Measurements from ENCODE around the gene FAM76B. TPM values are rescaled to one million over a fixed set of nuclear protein-coding genes. Genes with fewer than 3 reads are reported as not detected.
"Not testable (repeated sequence)": the region's sequence is repeated elsewhere in the genome, so short reads cannot be mapped to it uniquely, and the experiment has no call there.

Gene FAM76B
- total RNA-seq, 4 donors from 2014 or later, result 14.8 to 33.8 (median 19.8) TPM

- intact Hi-C loops (cut with DNase I), result loop anchor here (10.0 kb wide), 1 partner anchor 593 kb away; no protein-coding TSS in a partner anchor
- no peak for TF ChIP-seq CTCF (IDR thresholded peaks at IDR 0.05)
- peak overlapping the region in 2 of 4 donors; percentile 15 to 40 for H3K27ac ChIP-seq
- no peaks in the 10 kb centered on the region for H3K9me3 ChIP-seq
- no peak for DNase-seq
- WGBS, 2 donors, result 13 to 44% methylated on average over 2 of the region's 2 CpGs
- H3K4me3 ChIP-seq, result no peak overlapping the region
- peaks cover 0 to 72% (median 4%) of the 10 kb centered on the region in 3 donors for H3K36me3 ChIP-seq
- no peaks in the 10 kb centered on the region for H3K27me3 ChIP-seq
- H3K4me1 ChIP-seq, result peaks cover 0 to 19% (median 0%) of the 10 kb centered on the region in 3 donors
These were observed 41.8 kb upstream of the FAM76B start for GRCh38 chr11:95831198-95831883.

- Histone ChIP-seq H3K4me1 (peaks cover 0 to 13% (median 0%) of the 10 kb centered on the region in 3 donors), H3K27ac (no peak overlapping the region), H3K27me3 (no peaks in the 10 kb centered on the region), H3K36me3 (peaks cover 4 to 66% (median 4%) of the 10 kb centered on the region in 3 donors), H3K9me3 (no peaks in the 10 kb centered on the region), H3K4me3 (no peak overlapping the region)
- 61 to 85% methylated on average over 1 of the region's 1 CpG for WGBS, 2 donors
- intact Hi-C loops (cut with DNase I), result loop anchor here (10.0 kb wide), 1 partner anchor 595 kb away; no protein-coding TSS in a partner anchor
- TF ChIP-seq CTCF (IDR thresholded peaks at IDR 0.05), result no peak
- no peak for TF ChIP-seq POLR2A (IDR thresholded peaks at IDR 0.05)
- no peak for DNase-seq
These were observed 40.1 kb upstream of the FAM76B start for GRCh38 chr11:95829580-95830259.

DNA sequence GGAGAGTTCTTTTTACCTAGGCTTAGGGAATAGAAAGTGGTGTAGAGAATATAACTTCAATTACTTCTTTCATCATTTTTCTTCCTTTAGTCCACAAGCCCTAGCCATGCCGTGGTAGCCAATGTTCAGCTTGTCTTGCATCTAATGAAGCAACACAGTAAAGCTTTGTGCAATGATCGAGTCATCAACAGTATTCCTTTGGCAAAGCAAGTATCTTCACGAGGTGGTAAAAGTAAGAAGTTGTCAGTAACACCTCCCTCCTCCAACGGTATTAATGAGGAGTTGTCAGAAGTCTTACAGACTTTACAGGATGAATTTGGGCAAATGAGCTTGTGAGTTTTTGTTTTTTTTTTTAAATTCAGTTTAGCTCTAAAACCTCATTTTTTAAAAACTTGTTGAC is 38.1 kb upstream of the FAM76B start:
- DNase-seq, result no peak
- TF ChIP-seq POLR2A (IDR thresholded peaks at IDR 0.05) (no peak), CTCF (IDR thresholded peaks at IDR 0.05) (no peak)
- Histone ChIP-seq H3K4me3 (no peak overlapping the region), H3K9me3 (no peaks in the 10 kb centered on the region), H3K27ac (no peak overlapping the region), H3K4me1 (peaks cover 0 to 13% (median 0%) of the 10 kb centered on the region in 3 donors), H3K27me3 (no peaks in the 10 kb centered on the region), H3K36me3 (peaks cover 0 to 63% (median 4%) of the 10 kb centered on the region in 3 donors)
- WGBS, 2 donors, result 51 to 82% methylated on average over 4 of the region's 4 CpGs
- intact Hi-C loops (cut with DNase I), result no loop called here

DNA sequence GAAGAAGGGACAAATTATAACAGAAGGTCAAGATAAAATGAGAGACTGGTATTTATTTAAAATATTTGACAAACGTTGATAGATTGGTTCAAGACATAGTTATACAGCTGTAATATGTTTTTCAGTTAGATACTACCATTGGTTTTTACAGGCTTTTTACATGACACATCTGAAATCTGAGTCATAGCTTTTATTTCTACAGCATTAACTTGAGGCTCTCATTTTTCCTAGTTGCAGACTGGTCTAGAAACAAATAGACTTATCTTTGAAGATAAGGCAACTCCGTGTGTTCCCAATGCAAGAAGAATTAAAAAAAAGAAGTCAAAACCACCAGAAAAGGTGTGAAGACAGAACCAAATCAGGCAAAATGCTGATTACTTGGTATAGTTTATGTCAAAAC is 32.1 kb upstream of the FAM76B start:
- intact Hi-C loops (cut with DNase I), result no loop called here
- TF ChIP-seq CTCF (IDR thresholded peaks at IDR 0.05), result no peak
- TF ChIP-seq POLR2A (IDR thresholded peaks at IDR 0.05), result no peak
- WGBS, 2 donors, result 75 to 83% methylated on average over 2 of the region's 2 CpGs
- DNase-seq, result no peak
- H3K27me3 ChIP-seq, result no peaks in the 10 kb centered on the region
- H3K27ac ChIP-seq, result no peak overlapping the region
- peaks cover 0 to 66% (median 4%) of the 10 kb centered on the region in 3 donors for H3K36me3 ChIP-seq
- H3K4me3 ChIP-seq, result no peak overlapping the region
- H3K4me1 ChIP-seq, result no peaks in the 10 kb centered on the region
- H3K9me3 ChIP-seq, result no peaks in the 10 kb centered on the region

DNA sequence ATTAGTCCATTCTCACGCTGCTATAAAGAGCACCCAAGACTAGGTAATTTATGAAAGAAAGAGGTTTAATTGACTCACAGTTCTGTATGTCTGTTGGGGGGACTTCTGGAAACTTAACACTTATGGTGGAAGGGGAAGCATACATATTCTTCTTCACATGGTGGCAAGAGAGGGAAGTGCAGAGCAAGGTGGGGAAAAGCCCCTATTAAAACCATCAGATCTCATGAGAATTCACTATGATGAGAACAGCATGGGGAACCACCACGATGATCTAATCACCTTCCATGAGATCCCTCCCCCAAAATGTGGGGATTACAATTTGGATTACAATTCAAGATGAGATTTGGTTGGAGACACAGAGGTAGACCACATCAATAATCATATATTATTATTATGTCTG is 26.5 kb upstream of the FAM76B start:
- H3K4me3 ChIP-seq, result no peak overlapping the region
- intact Hi-C loops (cut with DNase I), result no loop called here
- no peak for DNase-seq
- H3K4me1 ChIP-seq, result no peaks in the 10 kb centered on the region
- 92 to 100% methylated on average over 2 of the region's 2 CpGs for WGBS, 2 donors
- TF ChIP-seq POLR2A (IDR thresholded peaks at IDR 0.05), result no peak
- no peak for TF ChIP-seq CTCF (IDR thresholded peaks at IDR 0.05)
- no peaks in the 10 kb centered on the region for H3K9me3 ChIP-seq
- H3K27me3 ChIP-seq, result no peaks in the 10 kb centered on the region
- peaks cover 0 to 67% (median 0%) of the 10 kb centered on the region in 3 donors for H3K36me3 ChIP-seq
- no peak overlapping the region for H3K27ac ChIP-seq

GRCh38 chr11:95811052-95811451 is 21.5 kb upstream of the FAM76B start:
- H3K27ac ChIP-seq; H3K27me3 ChIP-seq; H3K4me3 ChIP-seq; DNase-seq; H3K4me1 ChIP-seq; intact Hi-C loops (cut with DNase I); H3K9me3 ChIP-seq: not testable (repeated sequence)
- WGBS, 2 donors, result 91 to 100% methylated on average over 4 of the region's 4 CpGs
- H3K36me3 ChIP-seq, result peaks cover 0 to 41% (median 0%) of the 10 kb centered on the region in 3 donors

DNA sequence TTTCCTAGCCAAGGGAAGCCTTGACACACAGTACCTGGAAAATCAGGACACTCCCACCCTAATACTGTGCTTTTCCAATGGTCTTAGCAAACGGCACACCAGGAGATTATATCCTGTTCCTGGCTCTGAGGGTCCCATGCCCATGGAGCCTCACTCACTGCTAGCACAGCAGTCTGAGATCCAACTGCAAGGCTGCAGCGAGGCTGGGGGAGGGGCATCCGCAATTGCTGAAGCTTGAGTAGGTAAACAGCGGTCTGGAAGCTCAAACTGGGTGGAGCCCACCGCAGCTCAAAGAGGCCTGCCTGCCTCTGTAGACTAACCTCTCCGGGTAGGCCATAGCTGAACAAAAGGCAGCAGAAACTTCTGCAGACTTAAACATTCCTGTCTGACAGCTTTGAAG is 16.9 kb upstream of the FAM76B start:
- DNase-seq; H3K27me3 ChIP-seq; H3K4me1 ChIP-seq; H3K27ac ChIP-seq; intact Hi-C loops (cut with DNase I); H3K4me3 ChIP-seq; H3K9me3 ChIP-seq: not testable (repeated sequence)
- WGBS, 2 donors, result 97 to 100% methylated on average over 1 to 5 of the region's 6 CpGs
- H3K36me3 ChIP-seq, result peaks cover 0 to 37% (median 0%) of the 10 kb centered on the region in 3 donors
